Ascending aorta (tissue), 2 donors: ENCODE measurements around the gene CDCA5. TPM values are rescaled to one million over a fixed set of nuclear protein-coding genes. Genes with fewer than 3 reads are reported as not detected.
A peak's percentile ranks its signal among the peaks of the same experiment; 100 is the strongest.

Source experiments
- DNase-seq, 2 donors: peaks; one replicate each; pipeline ENCODE4 v3.0.0-alpha.2; 2019; ENCODE audit warnings: low spot score in 2 of 2
- H3K27ac ChIP-seq, 2 donors: fragments of 200-600 bp; sonication (generic); one replicate each; pipeline ENCODE4 v1.5.1; 2016 to 2017; ENCODE audit warnings: mild to moderate bottlenecking in 1 of 2
- H3K27me3 ChIP-seq: fragments of 200-600 bp; sonication (generic); one replicate; pipeline ENCODE4 v1.5.1; 2017
- H3K36me3 ChIP-seq, 2 donors: fragments of 200-600 bp; sonication (generic); one replicate each; pipeline ENCODE4 v1.5.1; 2016
- H3K4me1 ChIP-seq, 2 donors: fragments of 200-600 bp; sonication (generic); one replicate each; pipeline ENCODE4 v1.5.1; 2016 to 2017; ENCODE audit warnings: mild to moderate bottlenecking in 1 of 2
- H3K4me3 ChIP-seq, 2 donors: fragments of 200-600 bp; sonication (generic); one replicate each; pipeline ENCODE4 v1.5.1; 2016 to 2017; ENCODE audit warnings: mild to moderate bottlenecking in 1 of 2
- H3K9me3 ChIP-seq, 2 donors: fragments of 200-600 bp; sonication (generic); one replicate each; pipeline ENCODE4 v1.5.1; 2016
- intact Hi-C: fragments of 100-400 bp; cut with DNase I; formaldehyde crosslinking; loops from one replicate; pipeline ENCODE4 v1.15.1; 2023
- total RNA-seq: library from RNA; depleted of rRNA; stranded (reverse); fragments of >200 nt; gene quantifications from one replicate; pipeline ENCODE4 v1.1.0, GENCODE V29; 2016
- TF ChIP-seq, protein P1 (sequence below), 3 experiments: fragments of 200-600 bp in 2 of 3; fragments of 450-650 bp in 1 of 3; sonication (generic) in 2 of 3; IDR thresholded peaks; one replicate each; pipeline ENCODE4 v1.5.1; 2016 to 2019; ENCODE audit warnings: antibody characterized with exemption in 3 of 3, mild to moderate bottlenecking in 1 of 3, moderate library complexity in 1 of 3

Gene CDCA5
- total RNA-seq, 1 donor from 2014 or later = not detected

DNA sequence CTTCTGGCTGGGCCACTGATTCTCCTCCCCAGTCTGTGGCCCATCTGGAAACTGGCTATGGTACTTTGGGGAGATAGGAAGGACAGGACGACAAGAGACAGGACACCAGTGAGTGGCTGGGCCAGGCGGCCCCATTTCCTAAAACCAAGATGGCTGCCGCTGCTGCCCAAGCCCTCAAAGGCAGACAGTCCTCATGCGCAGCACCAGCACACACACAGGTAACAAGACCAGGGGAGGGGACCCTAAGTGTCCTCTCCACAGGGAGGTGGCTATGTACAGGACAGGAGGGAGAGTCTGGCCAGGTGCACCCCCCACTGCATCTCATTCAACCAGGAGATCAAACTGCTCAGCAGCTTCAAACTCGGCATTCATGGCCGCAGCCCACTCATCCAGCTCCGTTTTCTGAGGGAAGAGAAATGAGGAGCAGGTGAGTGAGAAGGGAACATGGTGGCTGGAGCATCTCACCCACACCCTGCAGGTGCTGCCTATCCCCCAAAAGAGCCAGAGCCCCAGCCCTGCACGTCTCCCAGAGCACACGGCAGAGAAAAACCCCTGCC is 5.0 kb downstream of the CDCA5 start:
- no peaks in the 10 kb centered on the region for H3K4me1 ChIP-seq
- no peak for DNase-seq
- TF ChIP-seq, protein P1, sequence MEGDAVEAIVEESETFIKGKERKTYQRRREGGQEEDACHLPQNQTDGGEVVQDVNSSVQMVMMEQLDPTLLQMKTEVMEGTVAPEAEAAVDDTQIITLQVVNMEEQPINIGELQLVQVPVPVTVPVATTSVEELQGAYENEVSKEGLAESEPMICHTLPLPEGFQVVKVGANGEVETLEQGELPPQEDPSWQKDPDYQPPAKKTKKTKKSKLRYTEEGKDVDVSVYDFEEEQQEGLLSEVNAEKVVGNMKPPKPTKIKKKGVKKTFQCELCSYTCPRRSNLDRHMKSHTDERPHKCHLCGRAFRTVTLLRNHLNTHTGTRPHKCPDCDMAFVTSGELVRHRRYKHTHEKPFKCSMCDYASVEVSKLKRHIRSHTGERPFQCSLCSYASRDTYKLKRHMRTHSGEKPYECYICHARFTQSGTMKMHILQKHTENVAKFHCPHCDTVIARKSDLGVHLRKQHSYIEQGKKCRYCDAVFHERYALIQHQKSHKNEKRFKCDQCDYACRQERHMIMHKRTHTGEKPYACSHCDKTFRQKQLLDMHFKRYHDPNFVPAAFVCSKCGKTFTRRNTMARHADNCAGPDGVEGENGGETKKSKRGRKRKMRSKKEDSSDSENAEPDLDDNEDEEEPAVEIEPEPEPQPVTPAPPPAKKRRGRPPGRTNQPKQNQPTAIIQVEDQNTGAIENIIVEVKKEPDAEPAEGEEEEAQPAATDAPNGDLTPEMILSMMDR (IDR thresholded peaks at IDR 0.05) = no peak
- no peaks in the 10 kb centered on the region for H3K27me3 ChIP-seq
- H3K9me3 ChIP-seq = no peaks in the 10 kb centered on the region
- intact Hi-C loops = no loop called here
- H3K27ac ChIP-seq = no peak overlapping the region
- H3K36me3 ChIP-seq = no peaks in the 10 kb centered on the region
- no peak overlapping the region for H3K4me3 ChIP-seq

DNA sequence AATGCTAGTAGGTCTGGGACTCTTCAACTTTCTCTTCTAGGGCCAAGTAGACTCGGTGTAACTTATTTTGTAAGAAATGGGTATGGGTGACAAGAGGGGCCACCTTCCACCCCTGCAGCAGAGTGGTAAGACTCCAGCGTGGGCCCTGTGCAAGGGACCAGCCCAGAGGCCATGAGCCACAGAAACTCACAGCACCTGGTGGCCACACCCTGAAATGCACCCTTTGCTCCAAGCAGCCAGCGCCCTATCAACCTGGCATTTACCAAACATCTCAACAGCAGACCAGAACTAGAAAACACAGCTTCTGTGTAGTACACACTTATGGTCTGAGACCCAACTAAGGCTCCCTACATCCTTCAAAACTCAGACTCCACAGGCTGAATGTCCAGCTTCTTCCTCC is 5.7 kb downstream of the CDCA5 start:
- H3K4me1 ChIP-seq = no peaks in the 10 kb centered on the region
- H3K27me3 ChIP-seq = no peaks in the 10 kb centered on the region
- TF ChIP-seq, protein P1 (IDR thresholded peaks at IDR 0.05) = peak in 1 of 3 experiments; percentile 38
- H3K27ac ChIP-seq = no peak overlapping the region
- H3K9me3 ChIP-seq = no peaks in the 10 kb centered on the region
- no peaks in the 10 kb centered on the region for H3K36me3 ChIP-seq
- DNase-seq = no peak
- intact Hi-C loops = no loop called here
- no peak overlapping the region for H3K4me3 ChIP-seq

DNA sequence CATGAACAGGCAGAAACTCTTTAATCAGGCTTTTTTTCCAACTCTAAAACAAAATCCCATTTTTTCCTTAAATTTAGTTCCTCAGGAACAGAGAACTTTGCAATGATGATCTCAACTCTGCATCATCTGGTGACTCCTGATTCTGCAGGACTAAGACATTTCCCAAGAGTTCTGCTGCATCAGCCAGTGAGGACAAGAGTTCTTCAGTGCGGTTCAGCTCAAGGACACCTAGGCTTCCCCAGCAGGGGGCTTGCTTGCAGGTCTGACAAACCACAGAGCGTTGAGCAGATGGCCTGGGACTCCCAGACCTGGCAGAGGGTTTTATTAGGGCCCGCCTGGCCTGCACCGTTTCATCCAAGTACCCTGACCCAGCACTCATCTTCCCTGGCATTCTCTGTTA is 6.4 kb downstream of the CDCA5 start:
- DNase-seq = no peak
- Histone ChIP-seq H3K4me1 (no peaks in the 10 kb centered on the region), H3K27me3 (no peaks in the 10 kb centered on the region), H3K4me3 (no peak overlapping the region), H3K36me3 (no peaks in the 10 kb centered on the region), H3K9me3 (no peaks in the 10 kb centered on the region), H3K27ac (no peak overlapping the region)
- intact Hi-C loops = no loop called here
- TF ChIP-seq, protein P1 (IDR thresholded peaks at IDR 0.05) = no peak

DNA sequence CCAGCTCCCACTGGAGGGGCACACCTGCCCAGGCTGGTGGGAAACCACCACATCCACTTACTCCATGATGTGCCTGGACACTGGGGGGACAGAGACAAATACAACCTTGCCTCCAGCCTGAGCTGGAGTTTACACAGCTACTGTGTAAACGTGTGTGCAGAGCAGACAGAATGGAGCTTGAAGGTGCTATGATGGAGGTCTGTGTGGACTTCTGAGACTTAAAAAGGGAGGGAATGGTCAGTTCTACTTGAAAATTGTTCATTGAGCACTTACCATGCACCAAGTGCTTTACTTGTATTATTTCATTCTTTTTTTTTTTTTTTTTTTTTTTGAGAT is 11.2 kb downstream of the CDCA5 start:
- H3K9me3 ChIP-seq = no peaks in the 10 kb centered on the region
- no peaks in the 10 kb centered on the region for H3K4me1 ChIP-seq
- H3K27me3 ChIP-seq = no peaks in the 10 kb centered on the region
- H3K36me3 ChIP-seq = no peaks in the 10 kb centered on the region
- no peak overlapping the region for H3K4me3 ChIP-seq
- TF ChIP-seq, protein P1 (IDR thresholded peaks at IDR 0.05) = no peak
- no peak for DNase-seq
- intact Hi-C loops = no loop called here
- no peak overlapping the region for H3K27ac ChIP-seq

DNA sequence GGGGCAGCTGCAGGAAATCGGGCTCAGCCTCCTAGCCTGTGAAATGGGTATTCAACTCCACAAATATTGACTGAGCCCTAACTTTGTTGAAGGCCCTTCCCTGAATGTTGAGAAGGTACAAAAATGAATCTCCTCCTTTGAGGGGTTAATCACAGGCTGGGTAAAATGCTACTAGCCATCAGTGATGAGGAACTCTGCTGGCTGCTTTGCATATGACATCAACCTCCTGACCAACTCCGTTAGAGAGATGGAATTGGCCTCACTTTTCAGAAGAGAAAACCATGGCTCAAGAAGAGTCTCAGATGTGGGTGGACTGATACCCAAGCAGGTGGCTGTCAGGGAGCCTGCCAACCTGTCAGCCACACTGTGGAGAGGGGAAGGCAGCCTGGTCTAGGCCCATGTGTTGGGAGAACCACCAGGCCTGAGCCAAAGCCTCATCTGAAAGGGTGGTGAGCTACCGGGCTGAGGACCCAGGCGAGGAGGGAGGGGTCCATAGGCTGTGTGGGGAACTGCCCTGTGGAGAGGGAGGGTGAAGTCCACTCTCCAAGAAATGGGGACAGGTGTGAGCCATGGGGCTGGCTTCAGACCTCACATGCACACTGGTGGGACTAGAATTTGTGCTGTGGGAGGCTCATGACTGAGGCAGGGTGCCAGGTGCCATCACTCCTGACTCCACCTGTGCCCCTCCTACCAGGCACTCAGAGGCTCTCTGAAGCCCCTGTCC is 11.8 kb downstream of the CDCA5 start:
- TF ChIP-seq, protein P1 (IDR thresholded peaks at IDR 0.05) = no peak
- Histone ChIP-seq H3K4me1 (no peaks in the 10 kb centered on the region), H3K27ac (no peak overlapping the region), H3K4me3 (no peak overlapping the region), H3K27me3 (no peaks in the 10 kb centered on the region), H3K9me3 (no peaks in the 10 kb centered on the region), H3K36me3 (no peaks in the 10 kb centered on the region)
- intact Hi-C loops = no loop called here
- DNase-seq = no peak
